Thymus (tissue), 11 donors: ENCODE results near the gene NRXN3. TPM values are rescaled to one million over a fixed set of nuclear protein-coding genes. Genes with fewer than 3 reads are reported as not detected.

Experiments used
- DNase-seq, 9 donors: peaks; one replicate each; pipeline ENCODE4 v3.0.0-alpha.2; 2013; ENCODE audit warnings: low spot score in 9 of 9, low read depth in 6 of 9, missing footprints in 1 of 9
- H3K27ac ChIP-seq, 2 donors: one replicate each; pipeline ENCODE4 v1.5.1; 2013; ENCODE audit warnings: control low read depth in 1 of 2, low read depth in 1 of 2, low read length in 1 of 2, mild to moderate bottlenecking in 1 of 2, moderate library complexity in 1 of 2
- H3K27me3 ChIP-seq, 2 donors: one replicate each; pipeline ENCODE4 v1.5.1; 2013; ENCODE audit warnings: low read length in 1 of 2; ENCODE audit not compliant: control insufficient read depth in 2 of 2, insufficient read depth in 1 of 2
- H3K36me3 ChIP-seq, 2 donors: one replicate each; pipeline ENCODE4 v1.5.1; 2013; ENCODE audit warnings: low read length in 1 of 2, mild to moderate bottlenecking in 1 of 2, moderate library complexity in 1 of 2; ENCODE audit not compliant: control insufficient read depth in 2 of 2, insufficient read depth in 2 of 2
- H3K4me1 ChIP-seq, 2 donors: one replicate each; pipeline ENCODE4 v1.5.1; 2013; ENCODE audit warnings: low read length in 2 of 2; ENCODE audit not compliant: control insufficient read depth in 2 of 2, insufficient read depth in 2 of 2
- H3K4me3 ChIP-seq, 2 donors: one replicate each; pipeline ENCODE4 v1.5.1; 2013; ENCODE audit warnings: low read length in 2 of 2, control low read depth in 1 of 2, mild to moderate bottlenecking in 1 of 2
- H3K9me3 ChIP-seq, 2 donors: one replicate each; pipeline ENCODE4 v1.5.1; 2013; ENCODE audit warnings: low read length in 1 of 2, mild to moderate bottlenecking in 1 of 2; ENCODE audit not compliant: control insufficient read depth in 2 of 2, insufficient read depth in 1 of 2
- WGBS: extraction: QIAGEN DNeasy Blood & Tissue Kit; methylation state at CpG from one replicate; pipeline ENCODE4 v1.1.7; 2013; 5-methylcytosine and 5-hydroxymethylcytosine counted together
- polyA plus RNA-seq: library from polyadenylated mRNA; stranded (reverse); fragments of 200-250 nt; gene quantifications from one replicate; pipeline ENCODE4 v1.2.3, GENCODE V29; 2013
- total RNA-seq: library from RNA; stranded (reverse); fragments of 120-200 nt; gene quantifications from one replicate; pipeline ENCODE4 v1.2.4, GENCODE V29; 2013
- donor health status: healthy.

NRXN3 gene
- total and polyA plus RNA-seq, 2 donors, result 1.5 to 3.7 TPM

DNA sequence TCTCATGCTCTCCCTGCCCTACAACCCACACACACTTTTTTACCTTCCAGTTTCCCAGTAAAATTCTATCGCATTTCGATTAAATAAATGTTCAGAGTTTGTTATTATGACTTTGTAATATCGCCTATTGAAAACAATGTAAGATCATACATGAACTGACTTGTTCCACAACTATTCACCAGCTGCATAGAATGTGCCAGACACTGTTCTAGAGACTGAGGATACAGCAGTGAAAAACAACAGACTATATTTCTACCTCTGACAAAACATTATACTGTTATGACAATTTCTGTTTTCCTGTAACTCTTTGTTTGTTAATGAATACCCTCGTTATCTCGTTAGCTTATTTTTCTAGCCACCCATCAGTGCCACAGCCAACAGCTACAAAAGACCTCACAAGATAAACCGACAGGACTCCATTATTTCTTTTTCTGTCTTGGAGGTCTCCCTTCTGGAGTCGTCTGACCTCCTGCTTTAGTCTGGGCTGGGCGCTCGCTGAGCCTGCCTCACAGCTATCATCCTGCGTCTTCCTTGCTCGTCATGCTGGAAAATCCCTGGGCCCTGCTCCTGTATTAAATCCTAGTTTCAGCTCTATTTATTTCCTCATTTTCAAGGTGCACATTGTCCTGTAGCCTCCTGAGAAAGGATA, 1542.3 kb downstream of the NRXN3 start:
- no peaks in the 10 kb centered on the region for H3K9me3 ChIP-seq
- H3K27me3 ChIP-seq, result no peaks in the 10 kb centered on the region
- H3K4me3 ChIP-seq, result no peak overlapping the region
- H3K4me1 ChIP-seq, result no peaks in the 10 kb centered on the region
- 85% methylated on average over 11 of the region's 11 CpGs for WGBS
- H3K27ac ChIP-seq, result no peak overlapping the region
- no peak for DNase-seq
- H3K36me3 ChIP-seq, result no peaks in the 10 kb centered on the region

DNA sequence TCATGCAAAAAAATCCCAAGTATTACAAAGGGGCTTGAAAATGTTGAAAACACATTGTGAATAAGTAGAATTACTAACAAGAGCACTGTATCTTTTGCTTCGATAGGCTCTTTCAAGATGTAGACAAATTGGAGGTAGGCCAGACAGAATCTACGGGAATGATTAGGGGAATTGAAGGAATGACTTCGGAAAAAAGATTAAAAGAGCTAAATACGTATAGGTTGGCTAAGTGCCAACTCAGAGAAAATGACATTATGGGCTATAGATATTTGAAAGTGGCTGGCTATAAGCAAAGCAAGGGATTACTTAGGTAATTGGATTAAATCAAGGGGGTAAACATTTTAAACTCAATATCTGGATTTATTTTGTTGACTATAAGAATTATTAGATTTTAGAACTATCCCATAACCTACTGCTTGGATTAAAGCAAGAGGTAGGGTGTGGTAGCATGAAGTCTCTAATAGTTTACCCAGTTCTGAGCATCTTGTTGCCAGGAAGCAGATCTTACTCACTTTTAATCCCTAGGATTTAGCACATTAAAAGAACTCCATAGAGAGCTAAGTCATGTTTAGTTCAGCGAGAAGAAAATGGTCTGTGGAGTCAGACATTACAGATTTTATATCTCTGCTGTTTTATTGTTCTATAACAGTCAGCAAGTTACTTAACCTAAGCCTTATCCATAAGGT, 1551.4 kb downstream of the NRXN3 start:
- Histone ChIP-seq H3K4me3 (no peak overlapping the region), H3K9me3 (no peaks in the 10 kb centered on the region), H3K4me1 (no peaks in the 10 kb centered on the region), H3K27ac (no peak overlapping the region), H3K36me3 (no peaks in the 10 kb centered on the region), H3K27me3 (no peaks in the 10 kb centered on the region)
- WGBS, result 84% methylated on average over 5 of the region's 5 CpGs
- DNase-seq, result no peak

DNA sequence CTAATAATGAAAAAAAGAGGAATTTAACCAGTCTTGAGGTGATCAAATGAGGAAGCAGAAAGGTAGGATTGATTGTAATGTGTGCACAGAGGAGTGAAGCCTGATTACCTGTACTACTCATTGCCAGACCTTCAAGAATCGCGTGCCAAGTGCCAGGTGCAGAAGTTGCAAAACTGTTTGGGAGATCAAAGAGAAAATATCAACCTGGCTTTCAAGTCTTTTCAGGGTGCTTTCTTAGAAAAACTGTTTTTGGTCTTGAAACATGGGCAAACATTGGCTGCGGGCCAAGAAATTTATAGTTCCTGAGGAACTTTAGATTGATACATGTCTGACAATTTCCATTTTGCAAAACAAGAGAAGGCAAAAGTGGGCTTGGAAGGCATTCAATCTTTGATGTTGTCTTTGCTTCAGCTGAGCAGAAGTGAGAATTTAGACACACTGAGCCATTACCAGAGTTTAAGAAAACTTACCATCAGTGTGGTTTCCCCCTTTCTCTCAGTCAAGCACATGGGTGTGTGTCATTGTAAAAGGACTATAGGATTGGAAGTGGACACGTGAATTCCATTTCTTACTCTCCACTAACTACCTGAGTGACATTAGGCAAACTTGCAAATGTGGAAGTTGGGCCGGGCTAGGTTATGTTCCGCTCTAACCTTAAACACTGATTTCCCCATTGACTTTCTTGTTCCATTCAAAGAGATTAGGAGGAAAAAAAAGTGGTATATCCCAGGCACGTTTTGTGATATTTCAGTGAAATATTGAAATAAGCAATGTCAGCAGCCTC, 1555.0 kb downstream of the NRXN3 start:
- H3K4me1 ChIP-seq, result no peaks in the 10 kb centered on the region
- H3K4me3 ChIP-seq, result no peak overlapping the region
- WGBS, result 90% methylated on average over 7 of the region's 7 CpGs
- no peak for DNase-seq
- H3K36me3 ChIP-seq, result no peaks in the 10 kb centered on the region
- no peaks in the 10 kb centered on the region for H3K9me3 ChIP-seq
- no peaks in the 10 kb centered on the region for H3K27me3 ChIP-seq
- H3K27ac ChIP-seq, result no peak overlapping the region

DNA sequence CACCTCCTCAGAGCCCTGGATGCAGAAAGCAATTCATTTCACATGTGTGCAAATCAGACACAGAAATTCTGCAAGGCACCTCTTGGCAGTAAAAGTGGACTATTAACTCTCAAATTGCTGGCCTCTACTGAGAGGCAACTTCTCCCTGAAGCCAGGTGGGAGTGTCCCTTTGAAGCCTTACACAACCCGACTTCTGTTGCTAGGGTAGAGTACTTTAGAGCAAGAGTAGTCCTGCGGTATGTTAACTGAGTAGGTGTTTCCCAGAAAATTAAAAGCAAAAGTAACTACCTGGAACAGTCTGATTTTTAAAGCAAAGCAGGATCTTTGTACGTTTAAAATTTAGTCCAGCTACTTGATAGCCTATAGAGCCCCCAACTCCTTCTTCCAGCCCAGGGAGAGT, 1557.7 kb downstream of the NRXN3 start:
- Histone ChIP-seq H3K36me3 (no peaks in the 10 kb centered on the region), H3K4me3 (no peak overlapping the region), H3K27ac (no peak overlapping the region), H3K27me3 (no peaks in the 10 kb centered on the region), H3K9me3 (no peaks in the 10 kb centered on the region), H3K4me1 (no peaks in the 10 kb centered on the region)
- DNase-seq, result no peak
- WGBS, result 78% methylated on average over 3 of the region's 3 CpGs

DNA sequence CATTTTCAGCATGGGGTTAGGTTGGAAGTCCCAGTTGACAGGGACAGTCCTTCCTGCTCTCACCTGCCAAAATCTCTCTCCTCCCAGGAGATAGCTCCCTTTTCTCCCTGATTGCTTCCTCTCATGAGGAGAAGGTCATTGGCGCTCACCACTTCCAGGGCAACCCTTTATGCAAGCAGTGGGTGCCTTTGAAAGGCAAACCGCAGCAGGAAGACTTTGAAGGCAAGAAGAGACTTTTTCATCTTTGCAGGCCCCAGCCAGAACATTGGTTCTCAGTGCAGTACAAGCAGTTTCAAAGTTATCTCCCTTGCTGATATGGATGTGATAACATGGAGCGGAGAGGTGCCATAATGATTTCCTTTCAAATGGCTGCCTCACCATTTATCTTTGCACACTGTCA, 1558.2 kb downstream of the NRXN3 start:
- no peak overlapping the region for H3K4me3 ChIP-seq
- H3K27ac ChIP-seq, result no peak overlapping the region
- H3K9me3 ChIP-seq, result no peaks in the 10 kb centered on the region
- H3K4me1 ChIP-seq, result no peaks in the 10 kb centered on the region
- no peaks in the 10 kb centered on the region for H3K36me3 ChIP-seq
- no peak for DNase-seq
- 76% methylated on average over 3 of the region's 3 CpGs for WGBS
- H3K27me3 ChIP-seq, result no peaks in the 10 kb centered on the region

DNA sequence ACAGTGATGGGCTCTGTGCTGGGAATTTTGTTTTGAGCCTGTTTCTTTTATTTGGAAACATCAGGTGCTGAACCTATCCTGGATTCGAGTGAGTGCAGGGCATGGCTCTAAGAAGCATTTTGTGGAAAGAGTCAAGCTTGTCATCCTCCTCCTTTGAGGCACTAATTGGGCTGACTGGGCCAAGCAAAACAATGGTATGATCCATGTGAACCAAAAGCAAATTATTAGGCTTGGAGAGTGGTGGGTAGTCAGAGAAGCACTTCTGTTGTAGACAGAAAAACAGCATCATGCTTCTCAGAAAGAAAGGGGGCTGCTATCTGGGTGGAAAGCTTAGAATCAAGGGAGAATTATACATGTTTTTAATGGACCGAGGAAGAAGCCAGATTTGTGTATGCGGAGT, 1559.6 kb downstream of the NRXN3 start:
- no peak overlapping the region for H3K27ac ChIP-seq
- no peaks in the 10 kb centered on the region for H3K36me3 ChIP-seq
- no peaks in the 10 kb centered on the region for H3K27me3 ChIP-seq
- H3K4me1 ChIP-seq, result no peaks in the 10 kb centered on the region
- H3K4me3 ChIP-seq, result no peak overlapping the region
- no peaks in the 10 kb centered on the region for H3K9me3 ChIP-seq
- 84% methylated on average over 3 of the region's 3 CpGs for WGBS
- DNase-seq, result no peak

DNA sequence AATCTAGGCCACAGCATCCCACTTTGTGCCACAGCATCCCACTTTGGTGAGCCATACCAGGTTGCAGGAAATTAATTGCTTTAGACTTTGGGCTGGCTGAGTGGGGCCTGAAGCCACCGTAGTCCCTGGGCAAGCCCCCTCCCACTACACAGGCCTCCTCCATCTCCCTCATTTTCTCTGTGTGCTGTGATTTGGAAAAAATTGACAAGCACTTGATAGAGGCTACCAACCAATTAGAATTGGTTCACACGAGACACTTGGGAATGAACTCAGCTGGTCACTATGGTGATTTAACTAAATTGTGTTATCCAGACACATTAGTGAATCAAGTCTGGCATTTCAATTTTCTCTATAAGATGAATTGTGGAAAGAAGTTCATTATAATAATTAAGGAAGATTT, 1560.0 kb downstream of the NRXN3 start:
- no peaks in the 10 kb centered on the region for H3K4me1 ChIP-seq
- H3K4me3 ChIP-seq, result no peak overlapping the region
- H3K36me3 ChIP-seq, result no peaks in the 10 kb centered on the region
- DNase-seq, result no peak
- H3K9me3 ChIP-seq, result no peaks in the 10 kb centered on the region
- no peak overlapping the region for H3K27ac ChIP-seq
- 94% methylated on average over 2 of the region's 2 CpGs for WGBS
- H3K27me3 ChIP-seq, result no peaks in the 10 kb centered on the region

DNA sequence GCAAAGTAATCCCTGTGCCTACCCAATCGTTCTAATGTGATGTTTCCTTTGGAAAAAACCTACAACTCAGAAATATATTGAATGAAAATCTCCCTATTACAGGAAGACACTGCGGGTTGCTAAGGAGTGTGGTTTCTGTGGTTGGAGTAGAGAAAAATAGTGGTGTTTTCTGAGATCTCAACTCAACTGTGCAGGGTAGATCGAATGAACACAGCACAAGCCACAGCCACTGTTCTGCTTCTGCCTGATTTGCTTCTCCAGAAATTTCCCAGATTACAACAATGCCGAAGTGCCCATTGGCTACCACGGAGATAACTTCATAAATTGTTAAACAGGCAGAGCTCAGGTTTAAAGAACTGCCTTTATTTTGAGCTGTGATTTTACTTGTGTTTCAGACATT, 1560.8 kb downstream of the NRXN3 start:
- no peak overlapping the region for H3K27ac ChIP-seq
- no peaks in the 10 kb centered on the region for H3K36me3 ChIP-seq
- H3K4me1 ChIP-seq, result no peaks in the 10 kb centered on the region
- no peaks in the 10 kb centered on the region for H3K27me3 ChIP-seq
- no peak for DNase-seq
- no peaks in the 10 kb centered on the region for H3K9me3 ChIP-seq
- WGBS, result 15% methylated on average over 5 of the region's 5 CpGs
- no peak overlapping the region for H3K4me3 ChIP-seq

DNA sequence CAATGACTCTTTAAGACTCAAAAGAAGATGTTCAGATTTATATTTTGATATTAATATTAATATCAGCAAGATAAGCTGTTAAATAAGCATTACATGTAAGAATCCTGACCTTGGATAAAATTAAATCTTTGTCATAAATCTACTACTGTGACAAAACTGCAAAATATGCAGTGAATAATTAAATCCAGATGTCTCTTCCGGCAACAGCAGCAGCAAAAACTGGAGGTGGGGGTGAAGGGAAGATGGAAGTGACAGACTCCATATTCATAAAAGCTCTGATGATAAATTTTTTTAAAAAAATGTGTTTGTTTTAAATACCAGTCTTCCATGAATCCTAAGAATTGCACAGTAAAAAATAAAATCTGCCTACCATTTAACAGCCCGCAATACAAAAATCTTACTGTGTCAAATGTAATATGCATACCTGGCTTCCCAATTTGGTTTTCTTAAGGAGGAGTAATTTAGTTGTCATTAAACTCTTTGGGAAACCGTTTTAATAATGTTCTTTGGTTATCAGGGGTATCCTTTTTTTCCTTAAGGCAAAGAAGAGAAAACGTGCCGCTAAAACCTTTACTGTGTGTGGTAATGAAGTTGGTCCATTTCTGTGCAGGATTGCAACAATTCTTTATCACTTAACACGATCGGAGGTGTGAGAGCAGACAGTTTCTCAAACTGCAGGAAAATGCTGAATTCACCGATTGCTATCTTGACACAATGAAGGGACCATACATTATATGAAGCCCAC, 1562.9 kb downstream of the NRXN3 start:
- Histone ChIP-seq H3K4me1 (no peaks in the 10 kb centered on the region), H3K4me3 (no peak overlapping the region), H3K27me3 (no peaks in the 10 kb centered on the region), H3K36me3 (no peaks in the 10 kb centered on the region), H3K9me3 (peaks cover 0 to 4% of the 10 kb centered on the region in 2 donors), H3K27ac (no peak overlapping the region)
- 83% methylated on average over 8 of the region's 8 CpGs for WGBS
- no peak for DNase-seq
